ENCODE measurements around the gene UBXN11. TPM values are rescaled to one million over a fixed set of nuclear protein-coding genes. Genes with fewer than 3 reads are reported as not detected.

The UBXN11 gene
- polyA plus RNA-seq, 2 of the 4 experiments (the other 2 are of a cell fraction) = 7.6 to 10.8 TPM

DNA sequence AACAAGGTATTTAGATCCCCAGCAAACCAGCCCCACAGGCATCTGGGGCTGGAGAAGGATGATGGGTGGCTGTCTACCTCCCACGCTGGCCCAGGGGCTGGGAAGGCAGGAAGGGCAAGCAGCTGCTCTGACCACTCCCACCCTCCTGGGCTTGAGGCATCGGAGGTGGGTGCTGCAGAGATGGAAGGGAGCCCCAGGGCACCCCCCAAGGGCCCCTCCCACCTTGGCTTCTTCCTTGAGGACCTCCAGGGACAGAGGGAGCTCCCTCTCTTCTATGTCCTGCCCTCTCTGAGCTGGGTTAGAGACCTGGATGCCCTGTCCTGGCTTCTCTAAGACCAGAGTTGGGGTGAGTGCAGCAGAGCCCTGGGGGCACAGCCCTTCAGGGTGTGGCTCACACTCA lies 14.5 kb upstream of the UBXN11 start (continued):
- TF ChIP-seq FOSB (CRISPR knock-in tag; IDR thresholded peaks at IDR 0.05) = no peak

- 86% methylated on average over 9 of the region's 9 CpGs for WGBS (ENCODE audit: missing lambda C conversion rate)
- H3K9me3 ChIP-seq = no peaks in the 10 kb centered on the region
- no peak overlapping the region for H3K4me3 ChIP-seq
- H3K4me1 ChIP-seq = 0 out of 3 replicates have a peak, but pooled peaks cover 5% of the 10 kb centered on the region
- no peak overlapping the region for H3K4me2 ChIP-seq
- FAIRE-seq = no peak
- H3K27ac ChIP-seq = no peak overlapping the region
- ATAC-seq = no peak
- DNase-seq (ENCODE audit: low read depth in 1 of 2, low spot score in 1 of 2) = no peak
- TF ChIP-seq SMC3 (IDR thresholded peaks at IDR 0.05) = no peak
- no peak for TF ChIP-seq TP53 (CRISPR knock-in tag; IDR thresholded peaks at IDR 0.05)
- no peak for TF ChIP-seq ZNF302 (CRISPR knock-in tag; IDR thresholded peaks at IDR 0.05)
- TF ChIP-seq RNF2 (IDR thresholded peaks at IDR 0.05; ENCODE audit: borderline replicate concordance, low read depth) = no peak
- TF ChIP-seq POLR2A (IDR thresholded peaks at IDR 0.05; ENCODE audit: low read length) = no peak
- no peak for TF ChIP-seq HEYL (CRISPR knock-in tag; IDR thresholded peaks at IDR 0.05)
- TF ChIP-seq RAD21 (conservative IDR thresholded peaks at IDR 0.05 in 1 of 2, IDR thresholded peaks at IDR 0.05 in 1 of 2) = no peak
- TF ChIP-seq KDM1A (IDR thresholded peaks at IDR 0.05; ENCODE audit: low read depth) = no peak
- CTCF ChIA-PET = interaction anchor here (0.6 to 14.3 kb wide), 9 partner anchors 12 to 155 kb away, joined by 3 to 128 read pairs (median 3); partner anchors contain the start of genes SH3BGRL3 and UBXN11
- POLR2A ChIA-PET = no interaction called here
These were observed 12.1 kb upstream of the UBXN11 start for GRCh38 chr1:26318338-26319064.

DNA sequence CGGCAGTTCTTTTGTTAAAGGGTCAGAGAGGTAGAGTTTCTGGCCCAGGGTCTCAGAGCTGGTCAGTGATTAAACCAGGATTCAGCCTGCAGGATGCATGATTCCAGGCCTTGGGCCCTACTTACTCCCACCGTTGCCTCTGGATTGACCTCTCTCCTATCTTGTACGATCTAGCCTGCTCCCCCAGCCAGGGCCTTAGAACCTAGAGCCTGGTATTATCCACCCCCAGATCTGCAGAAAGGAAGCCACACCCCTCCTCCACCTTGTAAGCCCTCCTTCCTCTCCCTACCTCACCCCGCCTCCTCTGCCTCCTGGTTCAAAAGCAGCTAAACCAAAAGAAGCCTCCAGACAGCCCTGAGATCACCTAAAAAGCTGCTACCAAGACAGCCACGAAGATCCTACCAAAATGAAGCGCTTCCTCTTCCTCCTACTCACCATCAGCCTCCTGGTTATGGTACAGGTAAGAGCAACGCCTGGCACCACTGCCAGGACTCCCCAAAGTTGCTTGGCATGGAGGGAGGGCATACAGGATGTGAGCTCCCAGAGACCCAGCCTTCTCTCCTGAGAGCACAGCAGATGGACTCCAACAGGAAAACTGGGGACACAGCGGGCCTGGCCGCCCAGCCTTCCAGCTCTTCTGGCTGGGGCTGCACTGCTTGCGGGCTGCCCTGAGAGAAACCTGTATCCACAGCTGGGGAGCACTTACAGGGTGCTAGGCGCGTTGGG lies 11.3 kb upstream of the UBXN11 start, which contains the start of gene CD52:
CD52 (plus strand) TSS at position 347 of the 726 bp plus-strand sequence; CDS start at position 407, 60 bp downstream.
- H3K4me2 ChIP-seq = no peak within 1 kb of the TSS
- no peak within 1 kb of the TSS for H3K4me3 ChIP-seq
- WGBS (ENCODE audit: missing lambda C conversion rate) = 79% methylated on average over 8 of the region's 12 CpGs
- no peaks in the 10 kb centered on the region for H3K9me3 ChIP-seq
- FAIRE-seq = no peak
- CTCF ChIA-PET = interaction anchor here (0.6 to 14.3 kb wide), 7 partner anchors 11 to 154 kb away, joined by 3 to 128 read pairs (median 3); partner anchors contain the start of genes SH3BGRL3 and UBXN11
- POLR2A ChIA-PET = no interaction called here
- TF ChIP-seq POLR2AphosphoS2 (conservative IDR thresholded peaks at IDR 0.05; ENCODE audit: low read length) = no peak
- TF ChIP-seq MAFK (IDR thresholded peaks at IDR 0.05; ENCODE audit: partially characterized antibody) = no peak
- TF ChIP-seq, protein P1, sequence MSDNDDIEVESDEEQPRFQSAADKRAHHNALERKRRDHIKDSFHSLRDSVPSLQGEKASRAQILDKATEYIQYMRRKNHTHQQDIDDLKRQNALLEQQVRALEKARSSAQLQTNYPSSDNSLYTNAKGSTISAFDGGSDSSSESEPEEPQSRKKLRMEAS (IDR thresholded peaks at IDR 0.05) = no peak
- no peak for TF ChIP-seq ESRRA (IDR thresholded peaks at IDR 0.05; ENCODE audit: borderline replicate concordance, low read length)
- no peak for TF ChIP-seq RNF2 (IDR thresholded peaks at IDR 0.05; ENCODE audit: borderline replicate concordance, low read depth)
- TF ChIP-seq, protein P2, sequence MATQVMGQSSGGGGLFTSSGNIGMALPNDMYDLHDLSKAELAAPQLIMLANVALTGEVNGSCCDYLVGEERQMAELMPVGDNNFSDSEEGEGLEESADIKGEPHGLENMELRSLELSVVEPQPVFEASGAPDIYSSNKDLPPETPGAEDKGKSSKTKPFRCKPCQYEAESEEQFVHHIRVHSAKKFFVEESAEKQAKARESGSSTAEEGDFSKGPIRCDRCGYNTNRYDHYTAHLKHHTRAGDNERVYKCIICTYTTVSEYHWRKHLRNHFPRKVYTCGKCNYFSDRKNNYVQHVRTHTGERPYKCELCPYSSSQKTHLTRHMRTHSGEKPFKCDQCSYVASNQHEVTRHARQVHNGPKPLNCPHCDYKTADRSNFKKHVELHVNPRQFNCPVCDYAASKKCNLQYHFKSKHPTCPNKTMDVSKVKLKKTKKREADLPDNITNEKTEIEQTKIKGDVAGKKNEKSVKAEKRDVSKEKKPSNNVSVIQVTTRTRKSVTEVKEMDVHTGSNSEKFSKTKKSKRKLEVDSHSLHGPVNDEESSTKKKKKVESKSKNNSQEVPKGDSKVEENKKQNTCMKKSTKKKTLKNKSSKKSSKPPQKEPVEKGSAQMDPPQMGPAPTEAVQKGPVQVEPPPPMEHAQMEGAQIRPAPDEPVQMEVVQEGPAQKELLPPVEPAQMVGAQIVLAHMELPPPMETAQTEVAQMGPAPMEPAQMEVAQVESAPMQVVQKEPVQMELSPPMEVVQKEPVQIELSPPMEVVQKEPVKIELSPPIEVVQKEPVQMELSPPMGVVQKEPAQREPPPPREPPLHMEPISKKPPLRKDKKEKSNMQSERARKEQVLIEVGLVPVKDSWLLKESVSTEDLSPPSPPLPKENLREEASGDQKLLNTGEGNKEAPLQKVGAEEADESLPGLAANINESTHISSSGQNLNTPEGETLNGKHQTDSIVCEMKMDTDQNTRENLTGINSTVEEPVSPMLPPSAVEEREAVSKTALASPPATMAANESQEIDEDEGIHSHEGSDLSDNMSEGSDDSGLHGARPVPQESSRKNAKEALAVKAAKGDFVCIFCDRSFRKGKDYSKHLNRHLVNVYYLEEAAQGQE (IDR thresholded peaks at IDR 0.05) = no peak
- ATAC-seq = no peak
- H3K4me1 ChIP-seq = 0 out of 3 replicates have a peak, but pooled peaks cover 5% of the 10 kb centered on the region
- no peak for DNase-seq (ENCODE audit: low read depth in 1 of 2, low spot score in 1 of 2)
- H3K27ac ChIP-seq = no peak within 1 kb of the TSS

DNA sequence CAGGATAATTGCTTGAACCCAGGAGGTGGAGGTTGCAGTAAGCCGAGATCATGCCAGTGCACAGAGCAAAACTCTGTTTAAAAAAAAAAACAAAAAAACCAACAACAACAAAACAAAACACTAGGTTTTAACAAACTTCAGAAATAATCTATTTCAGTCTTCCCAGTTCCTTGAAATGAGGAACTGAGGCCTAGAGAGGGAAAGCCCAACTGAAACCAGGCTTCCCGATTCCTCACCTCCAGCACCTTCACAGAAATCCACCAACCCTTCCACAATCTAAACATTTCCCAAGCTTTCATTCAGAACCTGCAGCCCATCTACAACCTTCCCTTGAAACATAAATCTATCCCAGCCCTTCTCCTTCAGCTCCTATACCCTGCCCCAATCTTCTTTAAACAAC lies 10.7 kb upstream of the UBXN11 start:
- POLR2A ChIA-PET = no interaction called here
- 86% methylated on average over 2 of the region's 2 CpGs for WGBS (ENCODE audit: missing lambda C conversion rate)
- FAIRE-seq = no peak

More for the DNA sequence above, 10.7 kb upstream of the UBXN11 start:
- TF ChIP-seq TFCP2L1 (CRISPR knock-in tag; IDR thresholded peaks at IDR 0.05) (no peak), ZFP36 (IDR thresholded peaks at IDR 0.05; ENCODE audit: borderline replicate concordance, partially characterized antibody) (no peak), HES2 (IDR thresholded peaks at IDR 0.05) (no peak), CHD2 (IDR thresholded peaks at IDR 0.05; ENCODE audit: low read length, partially characterized antibody) (no peak), RAD21 (conservative IDR thresholded peaks at IDR 0.05 in 1 of 2, IDR thresholded peaks at IDR 0.05 in 1 of 2) (no peak), BHLHE40 (IDR thresholded peaks at IDR 0.05; ENCODE audit: low read depth, low read length) (no peak), ESRRA (IDR thresholded peaks at IDR 0.05; ENCODE audit: borderline replicate concordance, low read length) (no peak), HMGXB4 (CRISPR knock-in tag; IDR thresholded peaks at IDR 0.05; ENCODE audit: borderline replicate concordance) (no peak), FOSB (CRISPR knock-in tag; IDR thresholded peaks at IDR 0.05) (no peak)
- no peak overlapping the region for H3K27ac ChIP-seq
- no peak for DNase-seq (ENCODE audit: low read depth in 1 of 2, low spot score in 1 of 2)
- no peak for ATAC-seq
- H3K4me1 ChIP-seq = 0 out of 3 replicates have a peak, but pooled peaks cover 5% of the 10 kb centered on the region
- H3K9me3 ChIP-seq = no peaks in the 10 kb centered on the region
- H3K4me3 ChIP-seq = no peak overlapping the region
- CTCF ChIA-PET = interaction anchor here (14.3 kb wide), 1 partner anchor 30 kb away, joined by 128 read pairs; no protein-coding TSS in a partner anchor
- H3K4me2 ChIP-seq = no peak overlapping the region
